OCI-M2 (cell line): Measurements from ENCODE around the gene C16orf86.
A peak's percentile ranks its signal among the peaks of the same experiment; 100 is the strongest.

Experiments used
- DNase-seq: peaks from one replicate; lab custom pipeline; 2025; ENCODE audit not compliant: unreplicated experiment; lab: John Stamatoyannopoulos, UW

The C16orf86 gene

GRCh38 chr16:67653789-67654402, 12.7 kb upstream of the C16orf86 start:
- no peak for DNase-seq

GRCh38 chr16:67654403-67654911, 12.2 kb upstream of the C16orf86 start:
- no peak for DNase-seq

GRCh38 chr16:67655363-67655762, 11.3 kb upstream of the C16orf86 start:
- DNase-seq = no peak

GRCh38 chr16:67656344-67657016, 10.1 kb upstream of the C16orf86 start:
- DNase-seq = no peak

GRCh38 chr16:67657017-67657608, 9.5 kb upstream of the C16orf86 start:
- no peak for DNase-seq

- no peak for DNase-seq
Observed at GRCh38 chr16:67657751-67658518, 8.7 kb upstream of the C16orf86 start.

- no peak for DNase-seq
Observed at GRCh38 chr16:67658849-67659674, 7.6 kb upstream of the C16orf86 start.

- DNase-seq = peak; percentile 34
Observed at GRCh38 chr16:67659675-67660563, 6.7 kb upstream of the C16orf86 start, which contains the start of gene ACD. ACD (minus strand) TSS chr16:67660260; CDS start chr16:67660220, 40 bp downstream.

GRCh38 chr16:67660564-67661028, 6.0 kb upstream of the C16orf86 start, which contains the start of gene PARD6A:
PARD6A (plus strand) TSS chr16:67660960; CDS start chr16:67661039, 79 bp downstream.
- no peak for DNase-seq

GRCh38 chr16:67661101-67661761, 5.4 kb upstream of the C16orf86 start:
- no peak for DNase-seq

GRCh38 chr16:67661886-67662652, 4.5 kb upstream of the C16orf86 start:
- DNase-seq = no peak

GRCh38 chr16:67662653-67663010, 4.0 kb upstream of the C16orf86 start:
- no peak for DNase-seq

GRCh38 chr16:67663151-67663876, 3.3 kb upstream of the C16orf86 start:
- no peak for DNase-seq

- no peak for DNase-seq
Observed at GRCh38 chr16:67663877-67664222, 2.8 kb upstream of the C16orf86 start.

GRCh38 chr16:67664258-67664657, 2.4 kb upstream of the C16orf86 start:
- no peak for DNase-seq

GRCh38 chr16:67664871-67665270, 1.7 kb upstream of the C16orf86 start:
- DNase-seq = no peak

GRCh38 chr16:67665598-67665997, 1.0 kb upstream of the C16orf86 start:
- no peak for DNase-seq
